Bronchial epithelial cell (primary cell): ENCODE measurements around the gene TFEB. TPM values are rescaled to one million over a fixed set of nuclear protein-coding genes. Genes with fewer than 3 reads are reported as not detected.
A peak's percentile ranks its signal among the peaks of the same experiment; 100 is the strongest.

ENCODE experiments used
- DNase-seq: peaks from one replicate; pipeline ENCODE4 v3.0.0-alpha.2; 2010; ENCODE audit warnings: low read depth
- FAIRE-seq: peaks from 2 replicates; lab custom pipeline; 2011; peaks lifted over from hg19 to GRCh38; lab: Jason Lieb, UNC
- H3K27me3 ChIP-seq: 2 replicates; pipeline ENCODE4 v1.5.1; 2011; ENCODE audit warnings: low read length; ENCODE audit not compliant: control insufficient read depth, insufficient read depth
- H3K36me3 ChIP-seq: 2 replicates; pipeline ENCODE4 v1.5.1; 2011; ENCODE audit warnings: low read length; ENCODE audit not compliant: control insufficient read depth, insufficient read depth
- H3K4me3 ChIP-seq: 2 replicates; pipeline ENCODE4 v1.5.1; 2011; ENCODE audit warnings: mild to moderate bottlenecking, low read depth, low read length, control low read depth
- total RNA-seq: library from RNA; depleted of rRNA; stranded (reverse); fragments of >200 nt; gene quantifications from 2 replicates; pipeline ENCODE4 v1.2.1, GENCODE V29; 2014
- TF ChIP-seq, protein P1 (sequence below): IDR thresholded peaks from 2 replicates; pipeline ENCODE4 v1.5.1; 2011; ENCODE audit warnings: mild to moderate bottlenecking, moderate library complexity, low read length, control low read depth, inconsistent platforms; ENCODE audit not compliant: insufficient read depth, severe bottlenecking

TFEB gene
- total RNA-seq, 1 donor from 2014 or later = 6.8 TPM

DNA sequence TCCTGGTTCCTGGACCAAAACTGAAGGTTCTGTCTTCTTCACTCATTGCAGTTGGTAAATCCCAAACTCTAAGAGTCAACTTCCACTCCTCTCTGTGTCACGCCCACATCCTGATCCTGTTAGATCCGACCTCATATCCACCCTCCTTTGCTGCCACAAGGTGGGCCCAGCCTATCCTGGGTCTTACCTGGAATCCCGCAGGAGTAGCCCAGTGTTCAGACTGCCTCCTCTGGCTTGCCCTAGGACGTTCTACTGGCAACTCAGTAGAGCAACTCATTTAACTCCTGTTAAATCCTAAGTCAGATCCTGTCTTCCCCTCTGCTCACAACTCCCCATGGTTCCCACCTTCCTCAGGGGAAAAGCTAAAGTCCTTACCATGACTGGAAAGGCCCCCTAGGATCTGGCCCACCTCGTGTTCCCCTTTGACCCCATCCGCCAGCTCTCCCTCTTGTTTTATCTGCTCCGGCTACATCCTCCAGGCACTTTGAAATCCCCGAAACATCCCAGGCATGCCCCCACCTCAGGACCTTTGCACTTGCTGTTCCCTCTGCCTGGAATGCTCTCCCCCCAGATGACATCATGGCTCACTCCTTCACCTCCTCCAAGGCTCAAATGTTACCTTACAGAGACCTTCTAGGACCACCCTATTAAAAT is 43.9 kb downstream of the TFEB start:
- Histone ChIP-seq H3K36me3 (peaks cover 3% of the 10 kb centered on the region), H3K4me3 (no peak overlapping the region), H3K27me3 (no peaks in the 10 kb centered on the region)
- DNase-seq (no peak), FAIRE-seq (no peak)
- TF ChIP-seq, protein P1, sequence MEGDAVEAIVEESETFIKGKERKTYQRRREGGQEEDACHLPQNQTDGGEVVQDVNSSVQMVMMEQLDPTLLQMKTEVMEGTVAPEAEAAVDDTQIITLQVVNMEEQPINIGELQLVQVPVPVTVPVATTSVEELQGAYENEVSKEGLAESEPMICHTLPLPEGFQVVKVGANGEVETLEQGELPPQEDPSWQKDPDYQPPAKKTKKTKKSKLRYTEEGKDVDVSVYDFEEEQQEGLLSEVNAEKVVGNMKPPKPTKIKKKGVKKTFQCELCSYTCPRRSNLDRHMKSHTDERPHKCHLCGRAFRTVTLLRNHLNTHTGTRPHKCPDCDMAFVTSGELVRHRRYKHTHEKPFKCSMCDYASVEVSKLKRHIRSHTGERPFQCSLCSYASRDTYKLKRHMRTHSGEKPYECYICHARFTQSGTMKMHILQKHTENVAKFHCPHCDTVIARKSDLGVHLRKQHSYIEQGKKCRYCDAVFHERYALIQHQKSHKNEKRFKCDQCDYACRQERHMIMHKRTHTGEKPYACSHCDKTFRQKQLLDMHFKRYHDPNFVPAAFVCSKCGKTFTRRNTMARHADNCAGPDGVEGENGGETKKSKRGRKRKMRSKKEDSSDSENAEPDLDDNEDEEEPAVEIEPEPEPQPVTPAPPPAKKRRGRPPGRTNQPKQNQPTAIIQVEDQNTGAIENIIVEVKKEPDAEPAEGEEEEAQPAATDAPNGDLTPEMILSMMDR = no peak

- TF ChIP-seq, protein P1 = no peak
- Histone ChIP-seq H3K36me3 (peaks cover 5% of the 10 kb centered on the region), H3K27me3 (no peaks in the 10 kb centered on the region), H3K4me3 (no peak overlapping the region)
- DNase-seq (no peak), FAIRE-seq (no peak)
Observed at GRCh38 chr6:41690541-41691330, 44.7 kb downstream of the TFEB start.

- FAIRE-seq (peak; percentile 81), DNase-seq (peak; percentile 31)
- TF ChIP-seq, protein P1 = no peak
- Histone ChIP-seq H3K4me3 (no peak overlapping the region), H3K27me3 (no peaks in the 10 kb centered on the region), H3K36me3 (peaks cover 9% of the 10 kb centered on the region)
Observed at GRCh38 chr6:41689171-41690008, 46.0 kb downstream of the TFEB start.

DNA sequence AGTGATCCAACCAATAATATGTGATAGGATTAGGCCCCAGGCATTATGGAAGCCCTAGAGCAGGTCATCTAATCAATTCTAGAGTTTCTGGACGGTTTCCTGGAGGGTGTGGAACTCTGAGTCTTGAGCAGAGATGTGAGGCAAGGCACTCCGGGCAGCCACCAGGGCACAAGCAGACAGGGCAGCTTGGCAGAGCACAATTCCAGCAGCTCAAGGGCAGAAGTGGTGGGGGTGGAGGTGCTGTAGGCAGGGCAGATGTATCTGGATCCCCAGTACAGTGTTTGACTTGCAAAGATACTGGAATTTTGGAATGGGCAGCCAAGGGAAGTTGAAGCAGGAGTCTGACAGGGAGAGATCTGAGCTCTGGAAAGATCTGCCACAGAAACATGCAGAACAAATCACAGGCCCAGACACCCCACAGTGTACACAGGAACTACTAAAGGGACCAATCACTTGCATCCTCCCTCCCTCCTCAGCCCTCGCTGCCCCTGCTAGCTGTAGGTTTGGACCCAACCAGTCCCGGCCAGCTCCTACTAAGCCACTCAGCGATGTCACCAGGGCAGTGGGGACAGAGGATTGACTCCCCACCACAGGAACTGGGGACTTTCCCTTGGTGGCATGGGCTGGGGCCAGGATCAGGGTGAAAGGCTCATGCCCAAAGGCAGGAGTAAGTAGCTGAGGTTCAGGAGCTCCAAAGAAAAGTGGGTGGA is 47.0 kb downstream of the TFEB start:
- FAIRE-seq (no peak), DNase-seq (no peak)
- Histone ChIP-seq H3K27me3 (no peaks in the 10 kb centered on the region), H3K4me3 (no peak overlapping the region), H3K36me3 (peaks cover 11% of the 10 kb centered on the region)
- TF ChIP-seq, protein P1 = no peak

GRCh38 chr6:41687501-41688175 is 47.8 kb downstream of the TFEB start:
- Histone ChIP-seq H3K27me3 (no peaks in the 10 kb centered on the region), H3K4me3 (no peak overlapping the region), H3K36me3 (peaks cover 11% of the 10 kb centered on the region)
- DNase-seq (no peak), FAIRE-seq (no peak)
- TF ChIP-seq, protein P1 = no peak
